ENCODE data around the gene P2RY1. TPM values are rescaled to one million over a fixed set of nuclear protein-coding genes. Genes with fewer than 3 reads are reported as not detected.

P2RY1 gene
- total RNA-seq, 1 experiment from 2014 or later = 6.3 TPM

DNA sequence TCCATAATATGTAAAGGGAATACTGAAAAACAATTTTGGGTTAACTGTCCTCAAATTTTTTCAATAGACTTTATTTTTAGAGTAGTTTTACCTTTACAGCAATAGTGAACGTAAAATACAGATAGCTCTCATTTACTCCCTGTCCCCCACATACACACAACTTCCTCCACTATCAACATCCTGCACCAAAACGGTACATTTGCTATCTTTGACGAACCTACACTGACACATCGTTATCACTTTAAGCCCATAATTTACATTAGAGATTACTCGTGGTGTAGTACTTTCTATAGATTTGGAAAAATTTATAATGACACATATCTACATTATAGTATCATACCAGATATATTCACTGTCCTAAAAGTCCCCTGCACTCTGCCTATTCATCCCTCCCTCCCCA is 16.9 kb upstream of the P2RY1 start:
- Histone ChIP-seq H4K91ac (ENCODE audit: insufficient read length, low read depth, low read length) (no peak overlapping the region), H3K4ac (ENCODE audit: low read depth, low read length) (no peak overlapping the region), H3K4me1 (ENCODE audit: insufficient read depth, low read length) (no peaks in the 10 kb centered on the region), H3K14ac (ENCODE audit: insufficient read depth, low read length) (no peak overlapping the region), H4K5ac (ENCODE audit: insufficient read length, low read depth, low read length) (no peak overlapping the region), H2BK5ac (ENCODE audit: insufficient read length, low read length) (no peak overlapping the region), H3K4me2 (ENCODE audit: insufficient read depth, insufficient read length, low read length) (no peak overlapping the region), H3K56ac (ENCODE audit: insufficient read length, low read depth, low read length) (no peak overlapping the region), H4K8ac (replicated peaks; ENCODE audit: insufficient read length, low read depth, low read length) (no peak overlapping the region), H3K23me2 (ENCODE audit: insufficient read length, low read depth, low read length, poor library complexity, severe bottlenecking) (no peaks in the 10 kb centered on the region), H2BK20ac (ENCODE audit: low read depth, low read length, poor library complexity, severe bottlenecking) (no peak overlapping the region), H4K20me1 (ENCODE audit: control insufficient read depth, insufficient read depth, insufficient read length) (no peaks in the 10 kb centered on the region), H2BK12ac (ENCODE audit: insufficient read length, low read depth, low read length) (no peak overlapping the region), H3T11ph (ENCODE audit: low read length) (no peak overlapping the region), H2AK5ac (ENCODE audit: insufficient read length, low read length) (no peak overlapping the region), H3K9ac (ENCODE audit: extremely low read depth, insufficient read length, low read length) (no peak overlapping the region), H3K27ac (ENCODE audit: insufficient read length, low read depth, low read length) (no peak overlapping the region), H3K27me3 (ENCODE audit: insufficient read depth, low read length) (no peaks in the 10 kb centered on the region), H3K79me2 (ENCODE audit: insufficient read depth, low read length) (no peaks in the 10 kb centered on the region), H3K79me1 (ENCODE audit: insufficient read depth, low read depth, low read length, poor library complexity, severe bottlenecking) (no peaks in the 10 kb centered on the region), H2AFZ (ENCODE audit: low read length) (no peak overlapping the region), H3K9me3 (ENCODE audit: control insufficient read depth, low read depth, low read length) (no peaks in the 10 kb centered on the region), H2BK15ac (ENCODE audit: low read depth, low read length) (no peak overlapping the region), H3K23ac (ENCODE audit: insufficient read length, low read depth, low read length) (no peak overlapping the region), H3K18ac (ENCODE audit: insufficient read length, low read depth, low read length) (no peak overlapping the region), H2BK120ac (ENCODE audit: low read depth, low read length, poor library complexity, severe bottlenecking) (no peak overlapping the region)
- Mint-ChIP-seq H3K36me3 (ENCODE audit: insufficient read depth in 1 of 3, low read depth in 3 of 3) (no peaks in the 10 kb centered on the region), H3K27me3 (ENCODE audit: low read depth) (no peaks in the 10 kb centered on the region), H3K4me3 (no peak overlapping the region), H3K9me3 (no peaks in the 10 kb centered on the region), H3K27ac (no peak overlapping the region), H3K4me1 (peaks cover 0 to 7% of the 10 kb centered on the region in 2 experiments; a peak in 2 of 4 replicates)
- DNase-seq = no peak
- WGBS (ENCODE audit: extremely low coverage, insufficient read length, low lambda C conversion rate) = no CpG with 5 or more reads among the region's 5 CpGs
- TF ChIP-seq, protein P1, sequence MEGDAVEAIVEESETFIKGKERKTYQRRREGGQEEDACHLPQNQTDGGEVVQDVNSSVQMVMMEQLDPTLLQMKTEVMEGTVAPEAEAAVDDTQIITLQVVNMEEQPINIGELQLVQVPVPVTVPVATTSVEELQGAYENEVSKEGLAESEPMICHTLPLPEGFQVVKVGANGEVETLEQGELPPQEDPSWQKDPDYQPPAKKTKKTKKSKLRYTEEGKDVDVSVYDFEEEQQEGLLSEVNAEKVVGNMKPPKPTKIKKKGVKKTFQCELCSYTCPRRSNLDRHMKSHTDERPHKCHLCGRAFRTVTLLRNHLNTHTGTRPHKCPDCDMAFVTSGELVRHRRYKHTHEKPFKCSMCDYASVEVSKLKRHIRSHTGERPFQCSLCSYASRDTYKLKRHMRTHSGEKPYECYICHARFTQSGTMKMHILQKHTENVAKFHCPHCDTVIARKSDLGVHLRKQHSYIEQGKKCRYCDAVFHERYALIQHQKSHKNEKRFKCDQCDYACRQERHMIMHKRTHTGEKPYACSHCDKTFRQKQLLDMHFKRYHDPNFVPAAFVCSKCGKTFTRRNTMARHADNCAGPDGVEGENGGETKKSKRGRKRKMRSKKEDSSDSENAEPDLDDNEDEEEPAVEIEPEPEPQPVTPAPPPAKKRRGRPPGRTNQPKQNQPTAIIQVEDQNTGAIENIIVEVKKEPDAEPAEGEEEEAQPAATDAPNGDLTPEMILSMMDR (conservative IDR thresholded peaks at IDR 0.05) = no peak
